GM04504 (cell line): ENCODE results near the gene CDCP2.

ENCODE experiments used
- DNase-seq: peaks from one replicate; pipeline ENCODE4 v3.0.0-alpha.2; 2012; ENCODE audit warnings: low read depth

The CDCP2 gene

GRCh38 chr1:54091666-54092065, 61.1 kb downstream of the CDCP2 start:
- DNase-seq: no peak

- DNase-seq: no peak
These were observed 64.4 kb downstream of the CDCP2 start for GRCh38 chr1:54088385-54088784.

DNA sequence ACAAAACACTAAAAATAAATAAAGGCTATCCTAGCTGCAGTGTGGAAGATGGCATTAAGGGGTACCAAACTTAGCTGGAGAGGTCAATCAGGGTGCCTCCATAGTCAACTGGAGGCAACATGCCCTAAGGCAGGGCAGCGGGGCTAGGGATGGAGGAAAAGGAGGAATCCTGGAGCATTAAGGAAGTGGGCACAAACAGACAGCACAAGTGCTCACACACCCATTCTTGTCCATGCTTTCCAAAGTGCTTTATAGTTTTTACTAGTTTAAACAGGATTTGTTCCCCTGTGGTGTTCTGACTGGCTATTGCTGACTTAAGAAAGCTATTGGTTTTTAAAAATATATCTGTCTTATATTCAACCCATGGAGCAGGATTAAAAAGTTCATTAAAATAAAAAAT, 66.0 kb downstream of the CDCP2 start:
- DNase-seq: no peak

DNA sequence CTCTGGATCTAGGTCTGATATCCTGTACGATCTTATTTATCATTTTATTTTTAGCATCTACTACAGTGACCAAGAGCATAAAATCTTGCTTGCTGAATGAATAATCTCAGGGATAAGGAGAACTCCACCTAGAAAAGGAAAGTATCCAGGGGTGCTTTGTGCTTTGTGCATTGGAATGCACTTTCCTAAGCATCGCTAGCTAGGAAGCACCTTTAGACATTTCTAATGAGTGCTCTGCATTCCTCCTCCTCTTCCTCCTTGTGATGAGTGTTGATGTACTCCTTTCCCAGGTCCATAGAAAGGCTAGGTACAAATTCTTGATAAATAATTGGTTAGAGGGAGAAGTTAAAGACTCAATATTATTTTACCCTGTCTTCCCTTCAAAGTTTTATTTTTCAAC, 68.0 kb downstream of the CDCP2 start:
- DNase-seq: no peak
